IMR-90 (cell line): Measurements from ENCODE around the gene TOP3B. TPM values are rescaled to one million over a fixed set of nuclear protein-coding genes. Genes with fewer than 3 reads are reported as not detected.

Source experiments
- ATAC-seq: fragments of 200-7000 bp; cut with Tn5 transposase; 2 replicates; pipeline ENCODE4 v1.9.1; 2020; ENCODE audit warnings: low read depth, mild to moderate bottlenecking, moderate library complexity
- BruUV-seq: library from RNA; stranded (reverse); fragments of 400-500 nt; replicated peaks from 2 replicates; lab custom pipeline; 2021; lab: Mats Ljungman, UMichigan
- CTCF ChIA-PET: fragments of 300-600 bp; formaldehyde crosslinking; extraction: SDS; loops from one replicate; lab custom pipeline; 2021; ENCODE audit warnings: antibody characterized with exemption; lab: Yijun Ruan, JAX
- POLR2A ChIA-PET: fragments of 300-600 bp; sonication (Branson Sonifier 250); formaldehyde crosslinking; loops from one replicate; lab custom pipeline; 2022; ENCODE audit warnings: antibody characterized with exemption; ENCODE audit not compliant: unreplicated experiment; lab: Charles Lee
- DNase-seq: peaks from one replicate; pipeline ENCODE4 v3.0.0; 2013
- H2AFZ ChIP-seq: replicated peaks from 2 replicates; pipeline ENCODE3; 2013; ENCODE audit warnings: low read length, mild to moderate bottlenecking; ENCODE audit not compliant: poor library complexity
- H2AK5ac ChIP-seq: 2 replicates; pipeline ENCODE4 v1.6.1; 2013; ENCODE audit warnings: low read depth, low read length, inconsistent platforms
- H2AK9ac ChIP-seq: replicated peaks from 2 replicates; pipeline ENCODE3; 2013; ENCODE audit warnings: mild to moderate bottlenecking, low read depth, low read length, moderate library complexity; ENCODE audit not compliant: poor library complexity
- H2BK120ac ChIP-seq: 2 replicates; pipeline ENCODE4 v1.6.1; 2013; ENCODE audit warnings: low read depth, low read length, inconsistent platforms
- H2BK15ac ChIP-seq: 3 replicates; pipeline ENCODE4 v1.6.1; 2013; ENCODE audit warnings: low read depth, low read length, inconsistent platforms
- H2BK20ac ChIP-seq: 2 replicates; pipeline ENCODE4 v1.6.1; 2013; ENCODE audit warnings: low read depth, mild to moderate bottlenecking, inconsistent platforms, low read length, moderate library complexity
- H2BK5ac ChIP-seq: 2 replicates; pipeline ENCODE4 v1.6.1; 2013; ENCODE audit warnings: mild to moderate bottlenecking, low read depth, low read length, inconsistent platforms; ENCODE audit not compliant: poor library complexity, severe bottlenecking
- H3K14ac ChIP-seq: replicated peaks from 2 replicates; pipeline ENCODE4 v1.6.1; 2013; ENCODE audit warnings: low read depth, low read length, inconsistent platforms
- H3K18ac ChIP-seq: 2 replicates; pipeline ENCODE4 v1.6.1; 2013; ENCODE audit warnings: low read depth, low read length, control low read depth
- H3K23ac ChIP-seq: 2 replicates; pipeline ENCODE4 v1.6.1; 2013; ENCODE audit warnings: low read depth, low read length, inconsistent platforms
- H3K27ac ChIP-seq: 2 replicates; pipeline ENCODE4 v1.5.1; 2013; ENCODE audit warnings: mild to moderate bottlenecking, control low read depth, low read length; ENCODE audit not compliant: insufficient read depth
- H3K27me3 ChIP-seq: 2 replicates; pipeline ENCODE4 v1.6.1; 2013; ENCODE audit warnings: low read length; ENCODE audit not compliant: control insufficient read depth, insufficient read depth
- H3K36me3 ChIP-seq: 2 replicates; pipeline ENCODE4 v1.6.1; 2013; ENCODE audit warnings: low read length, mixed read lengths; ENCODE audit not compliant: control insufficient read depth, insufficient read depth
- H3K4ac ChIP-seq: 2 replicates; pipeline ENCODE4 v1.6.1; 2013; ENCODE audit warnings: low read depth, low read length, inconsistent platforms
- H3K4me1 ChIP-seq: 2 replicates; pipeline ENCODE4 v1.6.1; 2013; ENCODE audit warnings: low read length, mixed read lengths; ENCODE audit not compliant: control insufficient read depth, insufficient read depth
- H3K4me2 ChIP-seq: 2 replicates; pipeline ENCODE4 v1.6.1; 2013; ENCODE audit warnings: low read depth, mild to moderate bottlenecking, control low read depth, low read length, moderate library complexity
- H3K4me3 ChIP-seq: 2 replicates; pipeline ENCODE4 v1.5.1; 2013; ENCODE audit warnings: low read depth, mild to moderate bottlenecking, control low read depth, low read length, moderate library complexity; ENCODE audit not compliant: insufficient read depth
- H3K56ac ChIP-seq: 2 replicates; pipeline ENCODE4 v1.6.1; 2013; ENCODE audit warnings: low read length, inconsistent platforms; ENCODE audit not compliant: insufficient read depth; ENCODE audit errors: extremely low read depth
- H3K79me1 ChIP-seq, 2 experiments: 2 replicates each; pipeline ENCODE4 v1.6.1; 2013; ENCODE audit warnings: low read length in 2 of 2, inconsistent platforms in 1 of 2, low read depth in 1 of 2
- H3K9ac ChIP-seq: 2 replicates; pipeline ENCODE4 v1.6.1; 2013; ENCODE audit warnings: low read depth, low read length, control low read depth
- H3K9me1 ChIP-seq: 2 replicates; pipeline ENCODE4 v1.6.1; 2013; ENCODE audit warnings: low read length, inconsistent platforms; ENCODE audit not compliant: insufficient read depth
- H3K9me3 ChIP-seq: 2 replicates; pipeline ENCODE4 v1.6.1; 2013; ENCODE audit warnings: low read length; ENCODE audit not compliant: control insufficient read depth, insufficient read depth
- H4K20me1 ChIP-seq: 2 replicates; pipeline ENCODE4 v1.6.1; 2013; ENCODE audit warnings: low read length, inconsistent platforms; ENCODE audit not compliant: insufficient read depth
- H4K5ac ChIP-seq: 2 replicates; pipeline ENCODE4 v1.6.1; 2013; ENCODE audit warnings: mild to moderate bottlenecking, low read depth, low read length, control low read depth
- H4K8ac ChIP-seq, 2 experiments: 2 replicates each; pipeline ENCODE4 v1.6.1; 2013; ENCODE audit warnings: low read depth in 2 of 2, low read length in 2 of 2, control low read depth in 1 of 2, inconsistent platforms in 1 of 2
- H4K91ac ChIP-seq: 2 replicates; pipeline ENCODE4 v1.6.1; 2013; ENCODE audit warnings: low read depth, low read length, inconsistent platforms; ENCODE audit not compliant: insufficient read depth
- BHLHE40 ChIP-seq: fragments of 150-350 bp; IDR thresholded peaks from 2 replicates; pipeline ENCODE4 v1.6.1; 2016; ENCODE audit warnings: mild to moderate bottlenecking, low read depth, low read length
- CEBPB ChIP-seq: IDR thresholded peaks from 2 replicates; pipeline ENCODE4 v1.6.1; 2012; ENCODE audit warnings: low read depth, low read length, improper control_type of control experiment
- FOS ChIP-seq: fragments of 150-350 bp; IDR thresholded peaks from 2 replicates; pipeline ENCODE4 v1.6.1; 2016; ENCODE audit warnings: low read depth, low read length
- MAFK ChIP-seq: IDR thresholded peaks from 2 replicates; pipeline ENCODE4 v1.6.1; 2012; ENCODE audit warnings: low read depth, low read length, improper control_type of control experiment
- MAZ ChIP-seq: IDR thresholded peaks from 2 replicates; pipeline ENCODE4 v1.6.1; 2012; ENCODE audit warnings: low read depth, mild to moderate bottlenecking, low read length, improper control_type of control experiment, moderate library complexity, borderline replicate concordance
- MXI1 ChIP-seq: IDR thresholded peaks from 2 replicates; pipeline ENCODE4 v1.6.1; 2012; ENCODE audit warnings: low read depth, mild to moderate bottlenecking, low read length, moderate library complexity, borderline replicate concordance
- POLR2A ChIP-seq: IDR thresholded peaks from 2 replicates; pipeline ENCODE4 v1.6.1; 2012; ENCODE audit warnings: mild to moderate bottlenecking, low read depth, low read length
- RAD21 ChIP-seq: IDR thresholded peaks from 2 replicates; pipeline ENCODE4 v1.6.1; 2012; ENCODE audit warnings: low read length, improper control_type of control experiment
- RCOR1 ChIP-seq: IDR thresholded peaks from 2 replicates; pipeline ENCODE4 v1.6.1; 2012; ENCODE audit warnings: mild to moderate bottlenecking, low read length, improper control_type of control experiment; ENCODE audit not compliant: insufficient replicate concordance
- RFX5 ChIP-seq: IDR thresholded peaks from 2 replicates; pipeline ENCODE4 v1.8.0; 2012; ENCODE audit warnings: low read depth, mild to moderate bottlenecking, low read length, moderate library complexity
- SMC3 ChIP-seq: fragments of 150-350 bp; IDR thresholded peaks from 2 replicates; pipeline ENCODE4 v1.6.1; 2016; ENCODE audit warnings: low read depth, mild to moderate bottlenecking, antibody characterized with exemption, low read length, moderate library complexity
- WGBS, 2 experiments: methylation state at CpG; one replicate each; pipeline versions ENCODE4 v1.1.5 to v1.1.7; 2013; ENCODE audit warnings: missing lambda C conversion rate in 2 of 2; ENCODE audit not compliant: insufficient read length in 1 of 2; ENCODE audit errors: extremely low coverage in 2 of 2; 5-methylcytosine and 5-hydroxymethylcytosine counted together
- dilution Hi-C: fragments of 300-500 bp; cut with HindIII; formaldehyde crosslinking; loops from one replicate; pipeline ENCODE4 v1.14.3; 2018; ENCODE audit warnings: low sequenced_read_pairs; ENCODE audit not compliant: unreplicated experiment
- in situ Hi-C: fragments of 300-500 bp; cut with MboI; formaldehyde crosslinking; loops from 3 replicates; pipeline ENCODE4 v1.14.3; 2019; ENCODE audit warnings: low sequenced_read_pairs, inconsistent platforms, mixed read lengths
- intact Hi-C: fragments of 100-400 bp; cut with micrococcal nuclease; formaldehyde crosslinking; loops from 2 replicates; pipeline ENCODE4 v1.10.0; 2022
- polyA plus RNA-seq, 3 experiments: library from polyadenylated mRNA; depleted of rRNA; stranded (reverse); fragments of >200 nt; gene quantifications; 2 replicates each; pipeline ENCODE4 v1.2.3, GENCODE V29; 2012; ENCODE audit warnings: low replicate concordance in 1 of 3
- total RNA-seq: library from RNA; depleted of rRNA; stranded (reverse); fragments of >200 nt; gene quantifications from 2 replicates; pipeline ENCODE4 v1.2.3, GENCODE V29; 2012
- TF ChIP-seq, protein P1 (sequence below): fragments of 150-350 bp; IDR thresholded peaks from 2 replicates; pipeline ENCODE4 v1.6.1; 2017; ENCODE audit warnings: mild to moderate bottlenecking, antibody characterized with exemption, low read length, low read depth
- TF ChIP-seq, protein P2 (sequence below): conservative IDR thresholded peaks from 2 replicates; pipeline ENCODE4 v1.5.1; 2012; ENCODE audit warnings: mild to moderate bottlenecking, low read depth, low read length, improper control_type of control experiment
- TF ChIP-seq, protein P3 (sequence below): fragments of 150-350 bp; IDR thresholded peaks from 2 replicates; pipeline ENCODE4 v1.6.1; 2016; ENCODE audit warnings: low read depth, mild to moderate bottlenecking, low read length, moderate library complexity, borderline replicate concordance

The TOP3B gene
- total and polyA plus RNA-seq, 2 of the 4 experiments (the other 2 are of a cell fraction) = 23.0 to 23.5 TPM

DNA sequence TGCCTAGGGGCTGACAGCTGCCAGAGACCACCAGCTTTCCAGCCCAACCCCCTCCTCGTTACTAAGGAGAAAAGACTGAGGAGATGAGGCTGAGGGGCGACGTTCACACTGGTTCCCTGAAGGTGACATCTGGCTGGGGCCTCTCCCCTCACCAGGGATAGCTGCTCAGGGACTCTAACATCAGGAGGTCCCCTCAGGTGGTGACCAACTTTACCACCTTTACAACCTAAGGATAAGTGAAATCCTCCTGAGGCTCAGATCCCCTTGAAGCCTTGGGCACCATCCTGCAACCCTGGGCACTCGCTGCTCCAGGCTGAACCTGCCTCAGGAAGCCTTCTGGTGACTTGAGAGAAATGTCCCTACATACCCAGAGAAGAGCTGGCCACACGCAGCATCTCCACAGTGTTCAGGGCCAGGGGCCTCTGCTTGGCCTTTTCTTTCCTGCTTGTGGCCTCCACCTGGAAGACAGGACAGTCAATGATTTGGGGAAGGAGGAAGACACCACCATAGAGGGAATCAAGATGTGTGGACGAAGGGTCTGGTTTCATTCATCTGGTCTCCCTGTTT is 17.6 kb downstream of the TOP3B start:
- Histone ChIP-seq H3K4me1 (no peaks in the 10 kb centered on the region), H4K20me1 (no peaks in the 10 kb centered on the region), H2BK15ac (no peak overlapping the region), H2BK5ac (no peak overlapping the region), H3K14ac (no peak overlapping the region), H2AFZ (no peak overlapping the region), H4K5ac (no peak overlapping the region), H3K9ac (no peak overlapping the region), H2BK120ac (no peak overlapping the region), H3K18ac (no peak overlapping the region), H3K4ac (no peak overlapping the region), H3K27ac (no peak overlapping the region), H3K9me1 (no peaks in the 10 kb centered on the region), H3K4me2 (no peak overlapping the region), H3K79me1 (0 out of 4 replicates have a peak, but pooled peaks cover 0 to 2% of the 10 kb centered on the region in 2 experiments), H3K4me3 (no peak overlapping the region), H3K27me3 (no peaks in the 10 kb centered on the region), H3K23ac (no peak overlapping the region), H2AK9ac (no peak overlapping the region), H2BK20ac (no peak overlapping the region), H2AK5ac (no peak overlapping the region), H3K56ac (no peak overlapping the region), H4K8ac (no peak overlapping the region), H3K9me3 (no peaks in the 10 kb centered on the region), H4K91ac (no peak overlapping the region), H3K36me3 (peaks cover 82% of the 10 kb centered on the region)
- TF ChIP-seq CEBPB = no peak
- no peak for TF ChIP-seq RFX5
- no peak for TF ChIP-seq MAFK
- no peak for TF ChIP-seq FOS
- no peak for TF ChIP-seq MXI1
- no peak for TF ChIP-seq RAD21
- TF ChIP-seq, protein P1, sequence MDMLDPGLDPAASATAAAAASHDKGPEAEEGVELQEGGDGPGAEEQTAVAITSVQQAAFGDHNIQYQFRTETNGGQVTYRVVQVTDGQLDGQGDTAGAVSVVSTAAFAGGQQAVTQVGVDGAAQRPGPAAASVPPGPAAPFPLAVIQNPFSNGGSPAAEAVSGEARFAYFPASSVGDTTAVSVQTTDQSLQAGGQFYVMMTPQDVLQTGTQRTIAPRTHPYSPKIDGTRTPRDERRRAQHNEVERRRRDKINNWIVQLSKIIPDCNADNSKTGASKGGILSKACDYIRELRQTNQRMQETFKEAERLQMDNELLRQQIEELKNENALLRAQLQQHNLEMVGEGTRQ = no peak
- TF ChIP-seq MAZ = no peak
- TF ChIP-seq SMC3 = no peak
- TF ChIP-seq, protein P2, sequence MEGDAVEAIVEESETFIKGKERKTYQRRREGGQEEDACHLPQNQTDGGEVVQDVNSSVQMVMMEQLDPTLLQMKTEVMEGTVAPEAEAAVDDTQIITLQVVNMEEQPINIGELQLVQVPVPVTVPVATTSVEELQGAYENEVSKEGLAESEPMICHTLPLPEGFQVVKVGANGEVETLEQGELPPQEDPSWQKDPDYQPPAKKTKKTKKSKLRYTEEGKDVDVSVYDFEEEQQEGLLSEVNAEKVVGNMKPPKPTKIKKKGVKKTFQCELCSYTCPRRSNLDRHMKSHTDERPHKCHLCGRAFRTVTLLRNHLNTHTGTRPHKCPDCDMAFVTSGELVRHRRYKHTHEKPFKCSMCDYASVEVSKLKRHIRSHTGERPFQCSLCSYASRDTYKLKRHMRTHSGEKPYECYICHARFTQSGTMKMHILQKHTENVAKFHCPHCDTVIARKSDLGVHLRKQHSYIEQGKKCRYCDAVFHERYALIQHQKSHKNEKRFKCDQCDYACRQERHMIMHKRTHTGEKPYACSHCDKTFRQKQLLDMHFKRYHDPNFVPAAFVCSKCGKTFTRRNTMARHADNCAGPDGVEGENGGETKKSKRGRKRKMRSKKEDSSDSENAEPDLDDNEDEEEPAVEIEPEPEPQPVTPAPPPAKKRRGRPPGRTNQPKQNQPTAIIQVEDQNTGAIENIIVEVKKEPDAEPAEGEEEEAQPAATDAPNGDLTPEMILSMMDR = no peak
- no peak for TF ChIP-seq RCOR1
- TF ChIP-seq, protein P3, sequence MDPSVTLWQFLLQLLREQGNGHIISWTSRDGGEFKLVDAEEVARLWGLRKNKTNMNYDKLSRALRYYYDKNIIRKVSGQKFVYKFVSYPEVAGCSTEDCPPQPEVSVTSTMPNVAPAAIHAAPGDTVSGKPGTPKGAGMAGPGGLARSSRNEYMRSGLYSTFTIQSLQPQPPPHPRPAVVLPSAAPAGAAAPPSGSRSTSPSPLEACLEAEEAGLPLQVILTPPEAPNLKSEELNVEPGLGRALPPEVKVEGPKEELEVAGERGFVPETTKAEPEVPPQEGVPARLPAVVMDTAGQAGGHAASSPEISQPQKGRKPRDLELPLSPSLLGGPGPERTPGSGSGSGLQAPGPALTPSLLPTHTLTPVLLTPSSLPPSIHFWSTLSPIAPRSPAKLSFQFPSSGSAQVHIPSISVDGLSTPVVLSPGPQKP = no peak
- no peak for TF ChIP-seq POLR2A
- TF ChIP-seq BHLHE40 = no peak
- intact Hi-C loops (no loop called here), in situ Hi-C loops (no loop called here), dilution Hi-C loops (no loop called here)
- CTCF ChIA-PET = no interaction called here
- POLR2A ChIA-PET = no interaction called here
- WGBS, 2 experiments = no CpG with 5 or more reads among the region's 6 CpGs
- DNase-seq (no peak), ATAC-seq (no peak)
- BruUV-seq = no TSS peak
